Measurements from ENCODE around the gene ZNF865.

Gene ZNF865

GRCh38 chr19:55660404-55660803, 55.0 kb downstream of the ZNF865 start:
- H3K36me3 ChIP-seq (ENCODE audit: control insufficient read depth, low read depth, low read length) = peaks cover 46% of the 10 kb centered on the region
- H3K27me3 ChIP-seq (ENCODE audit: control insufficient read depth, insufficient read depth, low read length) = no peaks in the 10 kb centered on the region
- no peak overlapping the region for H3K9ac ChIP-seq (ENCODE audit: low read length)
- H3K9me3 ChIP-seq (ENCODE audit: control insufficient read depth, low read depth, low read length) = no peaks in the 10 kb centered on the region
- H3K4me3 ChIP-seq (ENCODE audit: low read length) = no peak overlapping the region
- H3K27ac ChIP-seq (ENCODE audit: low read length) = no peak overlapping the region
- H3K4me1 ChIP-seq (ENCODE audit: control insufficient read depth, low read depth, low read length) = peaks cover 7% of the 10 kb centered on the region

GRCh38 chr19:55660991-55661390, 55.5 kb downstream of the ZNF865 start:
- Histone ChIP-seq H3K27ac (ENCODE audit: low read length) (no peak overlapping the region), H3K9me3 (ENCODE audit: control insufficient read depth, low read depth, low read length) (no peaks in the 10 kb centered on the region), H3K27me3 (ENCODE audit: control insufficient read depth, insufficient read depth, low read length) (no peaks in the 10 kb centered on the region), H3K36me3 (ENCODE audit: control insufficient read depth, low read depth, low read length) (peaks cover 52% of the 10 kb centered on the region), H3K9ac (ENCODE audit: low read length) (no peak overlapping the region), H3K4me1 (ENCODE audit: control insufficient read depth, low read depth, low read length) (peaks cover 7% of the 10 kb centered on the region), H3K4me3 (ENCODE audit: low read length) (no peak overlapping the region)

DNA sequence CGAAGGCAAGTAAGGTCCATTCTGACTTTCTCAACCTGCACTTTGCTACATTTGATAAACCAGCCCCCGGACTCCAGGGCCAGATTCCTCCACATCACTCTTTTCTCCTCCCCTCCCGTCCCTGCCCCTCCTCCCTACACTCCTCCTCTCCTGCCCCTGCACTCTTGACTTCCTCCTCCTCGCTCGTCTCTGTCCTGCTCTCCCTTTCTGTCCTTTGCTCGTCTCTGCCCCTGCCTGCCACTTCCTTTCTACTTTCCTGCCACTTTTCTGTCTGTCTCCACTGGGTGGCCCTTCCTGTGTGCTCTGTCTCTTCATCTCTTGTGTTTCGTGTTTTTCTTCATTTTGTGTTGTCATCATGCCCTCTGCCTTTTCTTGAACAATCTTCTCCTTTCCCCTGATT, 56.4 kb downstream of the ZNF865 start:
- Histone ChIP-seq H3K4me3 (ENCODE audit: low read length) (no peak overlapping the region), H3K9ac (ENCODE audit: low read length) (no peak overlapping the region), H3K4me1 (ENCODE audit: control insufficient read depth, low read depth, low read length) (peaks cover 3% of the 10 kb centered on the region), H3K27ac (ENCODE audit: low read length) (no peak overlapping the region), H3K27me3 (ENCODE audit: control insufficient read depth, insufficient read depth, low read length) (no peaks in the 10 kb centered on the region), H3K36me3 (ENCODE audit: control insufficient read depth, low read depth, low read length) (peaks cover 60% of the 10 kb centered on the region), H3K9me3 (ENCODE audit: control insufficient read depth, low read depth, low read length) (no peaks in the 10 kb centered on the region)

DNA sequence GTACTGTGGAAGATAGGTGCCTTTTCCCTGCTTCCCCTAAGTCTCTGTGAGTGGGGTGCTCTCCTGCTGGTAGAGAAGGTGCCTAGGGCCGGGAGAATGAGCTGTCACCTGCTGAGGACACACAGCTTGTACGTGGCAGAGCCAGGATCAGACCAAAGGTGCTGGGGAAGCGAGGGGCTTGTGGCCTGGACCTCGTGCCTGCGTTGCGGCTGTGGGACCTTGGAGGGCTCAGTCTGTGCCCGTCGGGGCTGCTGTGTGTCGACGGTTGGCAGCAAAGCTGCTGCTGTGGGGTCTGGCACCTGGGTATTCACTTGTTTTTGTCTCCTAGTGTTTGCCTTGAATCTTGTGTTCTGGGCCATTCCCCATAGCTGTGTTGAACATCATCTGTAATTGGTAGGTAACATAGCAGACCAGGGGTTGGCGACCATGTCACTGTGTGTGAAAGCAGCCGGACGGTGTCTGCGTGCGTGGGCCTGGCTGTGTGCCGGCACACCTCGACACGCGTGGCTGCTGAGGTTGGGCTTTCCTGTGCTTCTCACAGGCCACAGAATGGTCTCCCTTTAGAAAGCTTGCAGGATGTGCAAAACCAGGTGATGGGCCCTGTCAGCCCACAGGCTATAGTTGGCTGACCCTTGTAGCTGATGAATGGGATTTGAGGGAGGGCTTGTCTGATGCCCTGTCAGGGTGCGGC, 58.5 kb downstream of the ZNF865 start:
- Histone ChIP-seq H3K4me1 (ENCODE audit: control insufficient read depth, low read depth, low read length) (no peaks in the 10 kb centered on the region), H3K36me3 (ENCODE audit: control insufficient read depth, low read depth, low read length) (peaks cover 81% of the 10 kb centered on the region), H3K9ac (ENCODE audit: low read length) (no peak overlapping the region), H3K4me3 (ENCODE audit: low read length) (no peak overlapping the region), H3K27me3 (ENCODE audit: control insufficient read depth, insufficient read depth, low read length) (no peaks in the 10 kb centered on the region), H3K27ac (ENCODE audit: low read length) (no peak overlapping the region), H3K9me3 (ENCODE audit: control insufficient read depth, low read depth, low read length) (no peaks in the 10 kb centered on the region)

- no peaks in the 10 kb centered on the region for H3K4me1 ChIP-seq (ENCODE audit: control insufficient read depth, low read depth, low read length)
- no peaks in the 10 kb centered on the region for H3K9me3 ChIP-seq (ENCODE audit: control insufficient read depth, low read depth, low read length)
- no peak overlapping the region for H3K4me3 ChIP-seq (ENCODE audit: low read length)
- H3K36me3 ChIP-seq (ENCODE audit: control insufficient read depth, low read depth, low read length) = peaks cover 85% of the 10 kb centered on the region
- H3K27me3 ChIP-seq (ENCODE audit: control insufficient read depth, insufficient read depth, low read length) = no peaks in the 10 kb centered on the region
- no peak overlapping the region for H3K27ac ChIP-seq (ENCODE audit: low read length)
- no peak overlapping the region for H3K9ac ChIP-seq (ENCODE audit: low read length)
These were observed 61.0 kb downstream of the ZNF865 start for GRCh38 chr19:55666343-55667005.

All from iPS-18a (cell line).